ENCODE measurements around the gene TRIM59. TPM values are rescaled to one million over a fixed set of nuclear protein-coding genes. Genes with fewer than 3 reads are reported as not detected.
A peak's percentile ranks its signal among the peaks of the same experiment; 100 is the strongest.

TRIM59 gene
- total RNA-seq, 1 experiment from 2014 or later: 77.4 TPM

GRCh38 chr3:160403028-160403545, 46.5 kb downstream of the TRIM59 start:
- peak; percentile 14 for DNase-seq (ENCODE audit: low spot score)

GRCh38 chr3:160402221-160403027, 47.2 kb downstream of the TRIM59 start:
- no peak for DNase-seq (ENCODE audit: low spot score)

- DNase-seq (ENCODE audit: low spot score): peak; percentile 70
These were observed 48.1 kb downstream of the TRIM59 start for GRCh38 chr3:160401291-160402095.

- DNase-seq (ENCODE audit: low spot score): no peak
These were observed 48.9 kb downstream of the TRIM59 start for GRCh38 chr3:160400702-160401150.

GRCh38 chr3:160400030-160400701, 49.4 kb downstream of the TRIM59 start:
- peak; percentile 23 for DNase-seq (ENCODE audit: low spot score)

GRCh38 chr3:160399125-160400029, 50.2 kb downstream of the TRIM59 start, which contains the start of the genes IFT80 and SMC4:
TSS of gene IFT80 (minus strand) at chr3:160399225. CDS start at chr3:160384600, 14,625 bp downstream.
TSS of gene SMC4 (plus strand) at chr3:160399650. CDS start at chr3:160400827, 1,177 bp downstream.
- peak; percentile 93 for DNase-seq (ENCODE audit: low spot score)

GRCh38 chr3:160398820-160399124, 50.8 kb downstream of the TRIM59 start:
- no peak for DNase-seq (ENCODE audit: low spot score)

- peak; percentile 85 for DNase-seq (ENCODE audit: low spot score)
These were observed 54.3 kb downstream of the TRIM59 start for GRCh38 chr3:160395297-160395696.

GRCh38 chr3:160394009-160394392, 55.6 kb downstream of the TRIM59 start:
- DNase-seq (ENCODE audit: low spot score): no peak

GRCh38 chr3:160393346-160394008, 56.1 kb downstream of the TRIM59 start:
- DNase-seq (ENCODE audit: low spot score): no peak

- DNase-seq (ENCODE audit: low spot score): no peak
These were observed 56.8 kb downstream of the TRIM59 start for GRCh38 chr3:160392798-160393197.

- no peak for DNase-seq (ENCODE audit: low spot score)
These were observed 58.9 kb downstream of the TRIM59 start for GRCh38 chr3:160390565-160391138.

Other genes starting within 250 kb of the TRIM59 start
- 0.05 TPM in 1 of 2 replicates, not detected in the other for gene C3orf80, start 224.4 kb downstream of the TRIM59 start, total RNA-seq (2014; rRNA removed; shearing (Covaris generic))
- 32.7 and 41.1 TPM in 2 replicates for gene IFT80, start 50.6 kb downstream of the TRIM59 start, total RNA-seq (2014; rRNA removed; shearing (Covaris generic))
- 126 and 165 TPM in 2 replicates for gene SMC4, start 50.1 kb downstream of the TRIM59 start, total RNA-seq (2014; rRNA removed; shearing (Covaris generic))
- 30.7 and 40.6 TPM in 2 replicates for gene KPNA4, start 115.8 kb upstream of the TRIM59 start, total RNA-seq (2014; rRNA removed; shearing (Covaris generic))
- 0.21 and 0.43 TPM in 2 replicates for gene ARL14, start 227.4 kb upstream of the TRIM59 start, total RNA-seq (2014; rRNA removed; shearing (Covaris generic))